DND-41 (cell line): ENCODE data around the gene BLTP2.

ENCODE experiments used
- ATAC-seq: fragments of 200-7000 bp; cut with Tn5 transposase; 3 replicates; pipeline ENCODE4 v1.9.1; 2021; ENCODE audit warnings: low read depth; ENCODE audit not compliant: insufficient read depth
- DNase-seq: peaks from one replicate; pipeline ENCODE4 v3.0.0-alpha.2; 2020
- H2AFZ ChIP-seq: 2 replicates; pipeline ENCODE4 v1.6.0; 2012; ENCODE audit warnings: low read depth, low read length
- H3K27ac ChIP-seq: 2 replicates; pipeline ENCODE4 v1.5.1; 2012; ENCODE audit warnings: low read length, inconsistent platforms
- H3K27me3 ChIP-seq: fragments of 200-600 bp; sonication (generic); 2 replicates; pipeline ENCODE4 v1.6.0; 2012; ENCODE audit warnings: low read length, mild to moderate bottlenecking, inconsistent platforms; ENCODE audit not compliant: insufficient read depth, poor library complexity
- H3K36me3 ChIP-seq: 2 replicates; pipeline ENCODE4 v1.5.1; 2012; ENCODE audit warnings: low read length, inconsistent platforms; ENCODE audit not compliant: insufficient read depth
- H3K4me1 ChIP-seq: 2 replicates; pipeline ENCODE4 v1.5.1; 2012; ENCODE audit warnings: mild to moderate bottlenecking, low read length; ENCODE audit not compliant: insufficient read depth
- H3K4me2 ChIP-seq: 2 replicates; pipeline ENCODE4 v1.6.0; 2012; ENCODE audit warnings: mild to moderate bottlenecking, moderate library complexity, low read length, inconsistent platforms; ENCODE audit not compliant: insufficient read depth
- H3K4me3 ChIP-seq, 2 experiments: fragments of 200-600 bp in 1 of 2; shearing (Covaris generic) in 1 of 2; 2 replicates each; pipeline ENCODE4 v1.5.1; 2012 to 2016; ENCODE audit warnings: inconsistent platforms in 2 of 2, low read length in 2 of 2, mild to moderate bottlenecking in 2 of 2, low read depth in 1 of 2, moderate library complexity in 1 of 2
- H3K79me2 ChIP-seq: 2 replicates; pipeline ENCODE4 v1.6.0; 2012; ENCODE audit warnings: low read length, inconsistent platforms; ENCODE audit not compliant: insufficient read depth
- H3K9ac ChIP-seq: 2 replicates; pipeline ENCODE4 v1.6.0; 2012; ENCODE audit warnings: low read depth, mild to moderate bottlenecking, inconsistent platforms, low read length, moderate library complexity
- H3K9me3 ChIP-seq: 2 replicates; pipeline ENCODE4 v1.5.1; 2012; ENCODE audit warnings: low read length, moderate library complexity, mild to moderate bottlenecking, inconsistent platforms; ENCODE audit not compliant: insufficient read depth, severe bottlenecking
- H4K20me1 ChIP-seq: 2 replicates; pipeline ENCODE4 v1.6.0; 2012; ENCODE audit warnings: low read length; ENCODE audit not compliant: insufficient read depth
- EZH2 ChIP-seq: IDR thresholded peaks from 3 replicates; pipeline ENCODE4 v1.6.1; 2012; ENCODE audit warnings: borderline replicate concordance, low read depth, mild to moderate bottlenecking, moderate library complexity, low read length, inconsistent platforms; ENCODE audit not compliant: severe bottlenecking
- TF ChIP-seq, protein P1 (sequence below): IDR thresholded peaks from 2 replicates; pipeline ENCODE4 v1.5.1; 2012; ENCODE audit warnings: borderline replicate concordance, low read length, moderate library complexity, mild to moderate bottlenecking; ENCODE audit not compliant: poor library complexity, severe bottlenecking; ENCODE audit errors: extremely low read depth

The BLTP2 gene

DNA sequence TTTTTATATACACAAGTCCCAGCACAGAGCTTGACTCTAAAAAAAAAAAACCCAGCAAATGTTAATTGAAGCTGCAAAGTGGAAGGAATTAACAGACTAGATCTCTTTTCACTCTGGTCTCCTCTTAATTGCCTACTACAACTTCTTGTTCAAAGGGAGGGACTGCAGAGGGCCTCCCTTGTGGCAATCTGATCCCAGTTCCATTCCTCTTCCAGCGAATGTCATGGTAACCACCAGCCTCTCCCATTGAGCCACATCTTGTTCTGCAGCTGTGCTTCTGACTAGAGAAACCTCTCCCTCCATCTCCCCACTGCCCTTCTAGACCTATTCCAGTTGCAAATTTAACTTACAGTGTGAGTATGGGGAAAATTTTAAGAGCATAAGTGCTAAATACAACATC is 22.9 kb upstream of the BLTP2 start:
- Histone ChIP-seq H2AFZ (no peak overlapping the region), H3K36me3 (peaks cover 71% of the 10 kb centered on the region)

GRCh38 chr17:28665994-28666393 is 21.0 kb upstream of the BLTP2 start:
- ATAC-seq (no peak), DNase-seq (no peak)
- Histone ChIP-seq H3K27ac (no peak overlapping the region), H3K27me3 (no peaks in the 10 kb centered on the region), H2AFZ (no peak overlapping the region), H3K4me2 (no peak overlapping the region), H4K20me1 (peaks cover 29% of the 10 kb centered on the region; the same call in 1 of the 2 replicates), H3K4me3 (no peak overlapping the region), H3K79me2 (peaks cover 93% of the 10 kb centered on the region), H3K4me1 (peaks cover 31% of the 10 kb centered on the region), H3K9me3 (no peaks in the 10 kb centered on the region), H3K36me3 (peaks cover 56% of the 10 kb centered on the region), H3K9ac (no peak overlapping the region)
- no peak for TF ChIP-seq EZH2
- TF ChIP-seq, protein P1, sequence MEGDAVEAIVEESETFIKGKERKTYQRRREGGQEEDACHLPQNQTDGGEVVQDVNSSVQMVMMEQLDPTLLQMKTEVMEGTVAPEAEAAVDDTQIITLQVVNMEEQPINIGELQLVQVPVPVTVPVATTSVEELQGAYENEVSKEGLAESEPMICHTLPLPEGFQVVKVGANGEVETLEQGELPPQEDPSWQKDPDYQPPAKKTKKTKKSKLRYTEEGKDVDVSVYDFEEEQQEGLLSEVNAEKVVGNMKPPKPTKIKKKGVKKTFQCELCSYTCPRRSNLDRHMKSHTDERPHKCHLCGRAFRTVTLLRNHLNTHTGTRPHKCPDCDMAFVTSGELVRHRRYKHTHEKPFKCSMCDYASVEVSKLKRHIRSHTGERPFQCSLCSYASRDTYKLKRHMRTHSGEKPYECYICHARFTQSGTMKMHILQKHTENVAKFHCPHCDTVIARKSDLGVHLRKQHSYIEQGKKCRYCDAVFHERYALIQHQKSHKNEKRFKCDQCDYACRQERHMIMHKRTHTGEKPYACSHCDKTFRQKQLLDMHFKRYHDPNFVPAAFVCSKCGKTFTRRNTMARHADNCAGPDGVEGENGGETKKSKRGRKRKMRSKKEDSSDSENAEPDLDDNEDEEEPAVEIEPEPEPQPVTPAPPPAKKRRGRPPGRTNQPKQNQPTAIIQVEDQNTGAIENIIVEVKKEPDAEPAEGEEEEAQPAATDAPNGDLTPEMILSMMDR, result no peak

More for the DNA sequence above, 22.9 kb upstream of the BLTP2 start:
- Histone ChIP-seq H3K27ac (no peak overlapping the region), H3K4me2 (no peak overlapping the region), H4K20me1 (peaks cover 33% of the 10 kb centered on the region; the same call in 1 of the 2 replicates), H3K27me3 (no peaks in the 10 kb centered on the region), H3K79me2 (peaks cover 76% of the 10 kb centered on the region), H3K9me3 (no peaks in the 10 kb centered on the region), H3K4me1 (peaks cover 24% of the 10 kb centered on the region), H3K9ac (no peak overlapping the region), H3K4me3 (no peak overlapping the region)
- TF ChIP-seq, protein P1, result no peak
- no peak for TF ChIP-seq EZH2
- ATAC-seq (no peak), DNase-seq (no peak)

DNA sequence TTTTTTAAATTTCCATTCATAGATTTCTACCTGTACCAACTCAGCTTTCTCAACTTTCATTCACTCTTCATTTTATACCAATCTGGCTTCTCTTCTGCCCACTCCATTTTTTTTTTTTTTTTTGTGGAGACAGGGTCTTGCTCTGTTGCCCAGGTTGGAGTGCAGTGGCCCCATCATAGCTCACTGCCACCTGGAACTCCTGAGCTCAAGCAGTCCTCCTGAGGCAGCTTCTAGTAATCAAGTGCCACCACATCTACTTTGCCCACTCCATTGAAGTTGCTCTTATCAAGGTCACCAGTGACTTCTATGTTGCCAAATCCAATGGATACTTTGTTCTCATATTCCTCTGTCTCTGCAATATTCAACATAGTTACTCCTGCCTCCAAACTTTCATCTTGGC is 18.8 kb upstream of the BLTP2 start:
- peak overlapping the region in 1 of 2 experiments; percentile 89; a peak in 1 of 4 replicates for H3K4me3 ChIP-seq
- H3K79me2 ChIP-seq, result peaks cover 92% of the 10 kb centered on the region
- H3K9me3 ChIP-seq, result peaks cover 9% of the 10 kb centered on the region
- peaks cover 39% of the 10 kb centered on the region for H3K4me1 ChIP-seq
- peak overlapping the region; percentile 68 for H3K4me2 ChIP-seq
- H3K27me3 ChIP-seq, result no peaks in the 10 kb centered on the region
- H3K27ac ChIP-seq, result no peak overlapping the region
- TF ChIP-seq, protein P1, result no peak
- TF ChIP-seq EZH2, result no peak
- peak overlapping the region; percentile 87 for H3K9ac ChIP-seq
- peaks cover 57% of the 10 kb centered on the region for H3K36me3 ChIP-seq
- ATAC-seq (no peak), DNase-seq (no peak)
- H2AFZ ChIP-seq, result no peak overlapping the region
- peaks cover 27% of the 10 kb centered on the region; the same call in 1 of the 2 replicates for H4K20me1 ChIP-seq

DNA sequence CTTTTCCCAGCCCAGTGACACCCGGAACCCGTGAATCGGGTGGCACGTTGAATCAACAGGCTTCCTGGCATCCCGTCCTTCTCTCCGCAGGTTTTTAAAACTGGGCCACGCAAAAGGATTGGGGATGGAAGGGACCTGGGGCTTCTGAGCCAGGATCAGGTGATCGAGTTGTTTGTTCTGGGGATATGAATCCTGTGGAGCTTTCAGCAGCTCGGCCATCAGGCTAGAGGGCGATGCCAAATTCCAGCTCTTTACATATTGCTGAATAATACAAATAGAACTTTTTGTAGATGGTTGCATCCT is 17.5 kb upstream of the BLTP2 start:
- Histone ChIP-seq H3K9ac (peak overlapping the region; percentile 87), H3K27ac (peak overlapping the region; percentile 99), H3K4me2 (peak overlapping the region; percentile 68), H3K36me3 (peaks cover 54% of the 10 kb centered on the region), H4K20me1 (peaks cover 16% of the 10 kb centered on the region; the same call in 1 of the 2 replicates), H3K4me3 (peak overlapping the region; percentile 87 to 89), H3K4me1 (peaks cover 39% of the 10 kb centered on the region), H3K79me2 (peaks cover 85% of the 10 kb centered on the region), H3K9me3 (peaks cover 9% of the 10 kb centered on the region), H3K27me3 (no peaks in the 10 kb centered on the region), H2AFZ (peak overlapping the region; percentile 97)
- DNase-seq, result no peak
- peak; percentile 7; the same call in 1 of the 3 replicates for ATAC-seq
- no peak for TF ChIP-seq EZH2
- TF ChIP-seq, protein P1, result no peak
